HepG2 (cell line): ENCODE measurements around the gene WEE1.

Experiments used
- CTCF ChIP-seq: sonication (generic); formaldehyde crosslinking; IDR thresholded peaks from 2 replicates; pipeline ENCODE4 v1.5.0; 2020; ENCODE audit warnings: mild to moderate bottlenecking, missing genetic modification reagents, moderate library complexity
- MIER3 ChIP-seq: IDR thresholded peaks from 2 replicates; pipeline ENCODE4 v1.6.1; 2016; ENCODE audit warnings: missing compliant biosample characterization, borderline replicate concordance
- POLR2A ChIP-seq, 2 experiments: IDR thresholded peaks; 2 replicates each; pipeline ENCODE4 v1.6.1; 2011; ENCODE audit warnings: low read depth in 2 of 2, low read length in 2 of 2, mild to moderate bottlenecking in 1 of 2, moderate library complexity in 1 of 2; ENCODE audit not compliant: insufficient read depth in 1 of 2
- PRMT3 ChIP-seq: sonication (generic); formaldehyde crosslinking; IDR thresholded peaks from 2 replicates; pipeline ENCODE4 v1.8.1; 2022; ENCODE audit warnings: low read depth, mild to moderate bottlenecking, moderate library complexity, missing genetic modification reagents, borderline replicate concordance
- RXRA ChIP-seq: sonication (generic); formaldehyde crosslinking; IDR thresholded peaks from 2 replicates; pipeline ENCODE4 v1.5.1; 2020; ENCODE audit warnings: missing genetic modification reagents
- TF ChIP-seq, protein P1 (sequence below), 2 experiments: fragments of 450-650 bp in 1 of 2; sonication (generic) in 1 of 2; formaldehyde crosslinking; IDR thresholded peaks; 2 replicates each; pipeline versions ENCODE4 v1.5.0 to v1.8.0; 2020 to 2022; ENCODE audit warnings: mild to moderate bottlenecking in 1 of 2, missing genetic modification reagents in 1 of 2
- TF ChIP-seq, protein P2 (sequence below): sonication (generic); formaldehyde crosslinking; IDR thresholded peaks from 2 replicates; pipeline ENCODE4 v1.8.0; 2022; ENCODE audit warnings: mild to moderate bottlenecking, missing genetic modification reagents; ENCODE audit not compliant: insufficient replicate concordance
- TF ChIP-seq, protein P3 (sequence below): IDR thresholded peaks from 2 replicates; pipeline ENCODE4 v1.6.1; 2016; ENCODE audit warnings: low read depth, borderline replicate concordance
- TF ChIP-seq, protein P4 (sequence below), 2 experiments: sonication (generic) in 1 of 2; formaldehyde crosslinking in 1 of 2; IDR thresholded peaks; 2 replicates each; pipeline versions ENCODE4 v1.5.1 to v1.6.1; 2011 to 2020; ENCODE audit warnings: borderline replicate concordance in 1 of 2, low read depth in 1 of 2, low read length in 1 of 2, mild to moderate bottlenecking in 1 of 2, missing genetic modification reagents in 1 of 2, moderate library complexity in 1 of 2

DNA sequence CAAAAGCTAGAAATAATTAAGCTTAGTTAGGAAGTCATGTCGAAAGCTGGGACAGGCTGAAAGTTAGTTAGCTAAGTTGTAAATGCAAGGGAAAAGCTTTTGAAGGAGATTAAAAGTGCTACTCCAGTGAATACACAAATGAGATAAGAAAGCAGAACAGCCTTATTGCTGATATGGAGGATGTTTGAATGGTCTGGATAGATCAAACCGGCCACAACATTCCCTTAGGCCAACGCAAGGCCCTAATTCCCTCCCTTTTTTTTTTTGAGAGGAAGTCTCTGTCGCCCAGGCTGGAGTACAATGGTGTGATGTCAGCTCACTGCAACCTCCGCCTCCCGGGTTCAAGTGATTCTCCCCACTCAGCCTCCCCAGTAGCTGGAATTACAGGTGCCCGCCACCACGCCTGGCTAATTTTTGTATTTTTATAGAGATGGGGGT, 23.3 kb upstream of the WEE1 start:
- no peak for TF ChIP-seq POLR2A (IDR thresholded peaks at IDR 0.05; ENCODE audit: insufficient read depth in 1 of 2, low read depth in 2 of 2, low read length in 2 of 2)
- TF ChIP-seq, protein P1, sequence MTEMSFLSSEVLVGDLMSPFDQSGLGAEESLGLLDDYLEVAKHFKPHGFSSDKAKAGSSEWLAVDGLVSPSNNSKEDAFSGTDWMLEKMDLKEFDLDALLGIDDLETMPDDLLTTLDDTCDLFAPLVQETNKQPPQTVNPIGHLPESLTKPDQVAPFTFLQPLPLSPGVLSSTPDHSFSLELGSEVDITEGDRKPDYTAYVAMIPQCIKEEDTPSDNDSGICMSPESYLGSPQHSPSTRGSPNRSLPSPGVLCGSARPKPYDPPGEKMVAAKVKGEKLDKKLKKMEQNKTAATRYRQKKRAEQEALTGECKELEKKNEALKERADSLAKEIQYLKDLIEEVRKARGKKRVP (CRISPR knock-in tag; IDR thresholded peaks at IDR 0.05) = no peak
- no peak for TF ChIP-seq MIER3 (CRISPR knock-in tag)
- no peak for TF ChIP-seq CTCF (CRISPR knock-in tag)
- TF ChIP-seq PRMT3 (CRISPR knock-in tag) = no peak
- TF ChIP-seq, protein P2, sequence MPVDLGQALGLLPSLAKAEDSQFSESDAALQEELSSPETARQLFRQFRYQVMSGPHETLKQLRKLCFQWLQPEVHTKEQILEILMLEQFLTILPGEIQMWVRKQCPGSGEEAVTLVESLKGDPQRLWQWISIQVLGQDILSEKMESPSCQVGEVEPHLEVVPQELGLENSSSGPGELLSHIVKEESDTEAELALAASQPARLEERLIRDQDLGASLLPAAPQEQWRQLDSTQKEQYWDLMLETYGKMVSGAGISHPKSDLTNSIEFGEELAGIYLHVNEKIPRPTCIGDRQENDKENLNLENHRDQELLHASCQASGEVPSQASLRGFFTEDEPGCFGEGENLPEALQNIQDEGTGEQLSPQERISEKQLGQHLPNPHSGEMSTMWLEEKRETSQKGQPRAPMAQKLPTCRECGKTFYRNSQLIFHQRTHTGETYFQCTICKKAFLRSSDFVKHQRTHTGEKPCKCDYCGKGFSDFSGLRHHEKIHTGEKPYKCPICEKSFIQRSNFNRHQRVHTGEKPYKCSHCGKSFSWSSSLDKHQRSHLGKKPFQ (CRISPR knock-in tag) = no peak
- TF ChIP-seq RXRA (CRISPR knock-in tag) = no peak
- TF ChIP-seq, protein P3, sequence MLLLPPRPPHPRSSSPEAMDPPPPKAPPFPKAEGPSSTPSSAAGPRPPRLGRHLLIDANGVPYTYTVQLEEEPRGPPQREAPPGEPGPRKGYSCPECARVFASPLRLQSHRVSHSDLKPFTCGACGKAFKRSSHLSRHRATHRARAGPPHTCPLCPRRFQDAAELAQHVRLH = no peak
- TF ChIP-seq, protein P4, sequence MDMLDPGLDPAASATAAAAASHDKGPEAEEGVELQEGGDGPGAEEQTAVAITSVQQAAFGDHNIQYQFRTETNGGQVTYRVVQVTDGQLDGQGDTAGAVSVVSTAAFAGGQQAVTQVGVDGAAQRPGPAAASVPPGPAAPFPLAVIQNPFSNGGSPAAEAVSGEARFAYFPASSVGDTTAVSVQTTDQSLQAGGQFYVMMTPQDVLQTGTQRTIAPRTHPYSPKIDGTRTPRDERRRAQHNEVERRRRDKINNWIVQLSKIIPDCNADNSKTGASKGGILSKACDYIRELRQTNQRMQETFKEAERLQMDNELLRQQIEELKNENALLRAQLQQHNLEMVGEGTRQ (IDR thresholded peaks at IDR 0.05; ENCODE audit: low read depth, low read length) = no peak
- TF ChIP-seq, protein P4 (CRISPR knock-in tag; IDR thresholded peaks at IDR 0.05; ENCODE audit: borderline replicate concordance) = no peak
